T-helper 1 cell (primary cell): Measurements from ENCODE around the gene EFNA5.

ENCODE experiments used
- DNase-seq, 5 donors: peaks; one replicate each; pipeline ENCODE4 v3.0.0-alpha.2; 2012 to 2020

EFNA5 gene

DNA sequence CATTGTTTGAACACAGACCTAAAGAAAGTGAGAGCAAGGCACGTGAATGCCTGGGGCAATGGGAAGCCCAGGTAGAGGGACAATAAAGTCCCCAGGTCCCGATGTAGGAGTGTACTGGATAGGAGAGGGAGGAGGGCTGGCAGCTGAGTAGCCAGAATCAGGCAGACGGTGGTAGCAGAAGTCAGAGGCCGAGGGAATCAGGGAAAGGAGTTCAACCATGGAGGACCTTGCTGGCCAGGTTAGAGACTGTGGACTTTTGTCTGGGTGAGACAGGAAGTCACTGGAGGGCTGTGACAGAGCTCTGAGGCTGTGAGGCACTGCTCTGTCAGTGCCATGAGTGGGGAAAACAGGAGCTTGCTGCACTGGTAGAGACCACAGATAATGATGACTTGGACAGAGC is 248.2 kb downstream of the EFNA5 start:
- no peak for DNase-seq

DNA sequence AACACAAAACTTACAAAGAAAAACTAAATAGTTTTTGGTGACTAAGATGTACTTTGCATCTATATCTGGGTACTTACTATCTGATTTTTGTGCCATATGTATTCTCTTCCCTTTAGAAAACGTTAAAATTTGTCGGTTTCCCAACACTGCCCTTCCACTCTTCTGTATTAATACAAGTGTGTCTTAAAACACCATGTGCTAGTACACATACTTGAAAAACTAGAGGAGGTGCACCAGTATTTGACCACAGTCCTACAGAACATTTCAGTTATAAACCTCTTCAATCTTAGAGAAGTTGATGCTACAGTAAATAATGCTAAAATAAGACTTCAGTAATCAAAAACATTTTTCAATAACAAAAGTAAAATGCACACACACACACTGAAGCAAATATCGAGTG is 251.2 kb downstream of the EFNA5 start:
- no peak for DNase-seq

DNA sequence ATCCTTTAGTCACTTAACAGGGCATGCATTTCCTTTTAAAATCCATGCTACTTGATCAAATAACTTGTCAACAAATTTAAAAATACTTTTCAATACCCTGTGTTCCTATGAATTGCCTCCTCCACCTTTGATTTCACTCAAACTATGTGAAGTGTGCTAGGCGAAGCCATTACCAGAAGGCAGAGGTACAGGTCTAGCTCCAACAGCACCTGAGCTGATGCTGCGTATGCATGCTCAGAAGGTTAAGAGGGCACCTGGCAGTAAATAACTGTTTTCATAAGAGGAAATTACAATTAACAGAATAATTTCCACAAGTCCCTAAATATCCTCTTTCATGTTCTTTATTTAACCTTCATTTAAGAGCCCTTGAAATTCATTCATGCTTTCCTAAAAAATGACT is 251.8 kb downstream of the EFNA5 start:
- DNase-seq, result no peak

DNA sequence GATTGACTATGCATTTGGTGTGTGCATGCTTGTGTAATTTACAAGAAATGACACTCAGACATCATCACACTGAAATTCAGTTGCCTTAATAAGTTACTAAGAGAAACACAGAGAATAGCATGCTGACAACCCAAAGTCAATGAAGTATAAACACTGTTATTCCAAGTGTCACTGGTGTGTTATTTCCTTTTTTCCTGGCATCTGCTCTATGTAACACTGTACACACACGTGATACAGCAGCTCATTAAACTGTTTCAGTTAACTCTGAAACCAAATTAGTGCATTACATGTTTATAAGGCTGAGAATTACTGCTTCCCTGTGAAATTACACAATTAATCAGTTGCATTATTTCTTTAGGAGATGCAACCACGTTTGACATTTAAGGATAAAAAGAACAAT is 252.7 kb downstream of the EFNA5 start:
- no peak for DNase-seq

DNA sequence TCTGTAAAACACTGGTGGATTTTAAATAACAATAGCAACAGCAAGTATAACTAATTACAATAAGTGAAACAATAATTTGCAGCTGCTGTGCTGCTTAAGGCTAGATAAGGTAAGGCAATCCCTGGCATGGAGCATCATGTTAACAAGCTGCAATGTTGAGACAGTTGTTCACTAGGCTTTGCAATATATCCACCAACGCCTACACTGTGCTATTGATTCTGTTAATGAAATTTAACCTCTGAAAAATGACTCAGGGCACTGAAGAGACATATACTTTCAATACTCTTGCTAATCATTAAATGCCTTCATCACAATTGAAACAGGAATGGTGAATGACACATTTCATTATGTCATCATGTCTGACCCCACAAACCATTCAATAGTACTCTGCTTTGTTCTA is 255.0 kb downstream of the EFNA5 start:
- DNase-seq, result no peak

DNA sequence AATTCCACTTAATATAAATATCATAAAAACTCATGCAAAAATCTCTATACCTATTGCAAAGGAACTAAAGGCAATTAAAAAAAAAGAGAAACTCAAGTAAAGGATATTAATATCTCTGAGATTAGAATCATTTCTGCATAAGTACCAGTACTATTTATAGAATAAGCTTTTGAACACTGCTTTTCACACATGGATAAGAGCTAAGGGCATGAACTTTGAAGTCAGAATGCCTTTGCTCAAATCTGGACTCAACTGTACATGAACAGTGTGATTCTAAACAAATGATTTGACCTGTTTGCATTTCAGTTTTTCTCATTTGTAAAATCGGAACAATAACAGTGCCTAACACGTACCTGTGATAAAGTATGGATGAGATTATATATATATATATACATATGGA is 255.9 kb downstream of the EFNA5 start:
- no peak for DNase-seq

DNA sequence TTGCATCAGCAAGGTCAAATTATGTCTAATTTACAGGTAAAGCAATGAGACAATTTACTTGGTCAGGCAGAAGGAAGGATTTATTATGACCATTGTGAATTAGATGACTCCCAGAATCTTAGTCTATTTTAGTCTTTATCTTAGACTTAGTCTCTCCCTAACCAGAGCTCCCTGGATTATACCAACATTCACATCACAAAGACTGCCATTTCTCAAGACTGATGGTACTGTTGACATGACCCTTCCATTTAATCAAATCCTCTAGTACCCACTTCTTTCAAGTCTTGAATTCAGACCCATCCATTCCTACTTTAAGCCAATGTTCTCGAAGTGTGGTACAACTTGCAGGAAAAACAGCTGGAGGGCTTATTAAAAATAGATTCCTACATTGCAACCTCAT is 257.0 kb downstream of the EFNA5 start:
- DNase-seq, result no peak

DNA sequence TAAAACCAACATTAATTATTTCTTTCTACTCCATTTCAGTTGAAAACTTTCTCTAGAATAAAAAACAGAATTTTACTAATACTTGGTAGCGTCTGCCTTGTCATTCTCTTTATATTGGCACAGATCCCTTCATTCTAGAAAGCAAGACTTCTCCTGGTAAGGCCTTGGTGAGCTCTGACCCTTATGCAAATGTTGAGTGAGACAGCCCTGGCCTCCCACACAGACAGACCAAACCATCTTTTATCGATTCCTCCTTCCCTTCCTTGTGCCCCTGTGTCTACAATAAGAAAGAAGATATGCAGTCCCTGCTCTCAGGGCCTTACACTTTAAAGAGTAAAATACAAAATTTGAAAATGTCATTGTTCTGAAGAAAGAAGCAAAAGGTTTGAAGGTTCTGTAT is 262.2 kb downstream of the EFNA5 start:
- DNase-seq, result no peak

DNA sequence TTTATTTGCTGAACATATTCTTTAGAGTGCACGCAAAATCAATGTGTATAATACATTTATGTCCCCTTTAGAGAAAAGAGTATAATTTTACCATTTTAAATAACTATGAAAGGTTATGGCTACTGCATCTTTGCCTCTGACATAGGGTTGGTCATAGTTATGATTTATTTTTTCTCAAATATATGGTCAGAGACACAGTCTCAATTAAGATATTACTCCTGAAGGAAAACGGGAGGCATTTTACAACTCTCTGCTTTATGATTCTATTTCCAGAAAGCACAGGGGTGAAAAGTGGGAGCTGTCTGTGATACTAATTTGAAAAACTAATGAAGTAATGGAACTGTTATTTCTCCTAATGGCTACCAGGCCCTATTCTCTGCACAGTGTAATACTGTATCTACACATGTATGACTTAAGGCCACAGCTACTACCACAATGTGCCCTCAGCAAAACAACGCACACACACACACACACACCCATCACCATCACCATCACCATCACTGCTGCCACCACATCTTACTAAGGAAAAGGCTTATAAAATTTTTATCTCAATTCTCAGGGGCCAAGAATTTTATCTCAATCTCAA is 262.9 kb downstream of the EFNA5 start:
- DNase-seq, result no peak

DNA sequence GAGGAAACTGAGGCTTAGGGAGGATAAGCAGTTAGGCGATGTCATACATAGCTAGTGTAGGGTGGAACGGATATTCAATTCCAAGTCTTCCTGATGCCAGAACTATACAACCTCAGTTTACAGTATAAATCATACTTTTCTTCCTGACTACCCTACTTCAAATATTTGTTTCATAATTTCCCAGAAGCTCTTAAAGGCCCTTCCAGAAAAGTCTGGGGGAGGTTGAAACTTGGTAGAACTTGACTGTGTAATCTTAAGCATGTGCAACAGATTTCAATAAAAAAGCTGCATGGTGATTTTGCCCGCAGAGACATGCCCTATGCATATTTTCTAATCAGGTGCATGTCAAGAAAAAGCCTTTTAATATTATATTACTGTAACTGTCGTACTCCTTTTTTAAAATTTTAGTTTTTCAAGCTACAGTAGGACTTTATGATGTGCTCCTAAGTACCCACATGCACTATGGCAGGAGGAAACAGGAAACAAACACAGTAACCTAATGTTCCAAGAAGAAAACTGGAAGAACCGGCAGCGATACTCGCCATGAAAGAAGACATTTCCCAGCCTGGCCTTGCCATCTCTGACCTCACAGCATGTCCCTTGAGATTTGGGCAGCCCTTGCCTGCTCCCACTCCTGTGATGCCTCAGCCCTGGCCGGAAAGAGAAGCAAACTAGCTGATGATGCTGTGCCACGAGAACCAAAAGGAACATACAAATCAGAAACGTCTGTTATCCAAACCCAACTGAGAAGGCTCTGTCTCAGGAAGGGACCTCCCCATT is 266.0 kb downstream of the EFNA5 start:
- DNase-seq, result no peak

DNA sequence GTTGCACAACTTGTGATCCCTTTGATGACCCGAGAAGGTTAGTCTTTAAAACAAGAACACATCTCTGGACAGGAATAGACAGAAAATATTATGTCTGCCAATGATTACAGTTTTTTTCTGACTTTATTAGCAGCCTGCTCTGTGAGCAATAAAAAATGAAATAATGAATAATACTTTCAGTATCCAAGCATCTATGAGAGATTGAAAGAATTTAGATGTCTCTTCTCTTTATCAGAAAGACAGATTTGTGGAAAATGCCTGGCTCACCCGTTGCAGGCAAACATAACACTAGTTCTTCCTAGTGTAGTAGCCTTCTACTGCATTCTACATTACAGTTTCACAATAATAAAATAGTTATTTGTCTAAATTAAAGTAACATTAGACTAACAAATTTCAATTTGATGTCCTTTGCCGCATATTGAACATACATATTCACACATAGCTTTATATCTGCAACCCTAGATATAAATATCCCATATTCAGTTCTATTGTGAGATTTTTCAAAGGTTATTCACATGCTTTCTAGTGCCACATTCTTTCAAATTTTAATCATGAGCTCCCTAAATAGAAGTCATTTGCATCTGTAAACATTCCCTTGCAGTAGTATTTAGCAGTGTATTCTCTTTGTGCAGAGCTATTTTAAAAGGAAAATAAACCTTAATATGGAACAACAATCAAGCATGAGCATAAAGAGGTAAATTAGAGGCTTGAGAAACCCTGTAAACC is 267.3 kb downstream of the EFNA5 start:
- no peak for DNase-seq

DNA sequence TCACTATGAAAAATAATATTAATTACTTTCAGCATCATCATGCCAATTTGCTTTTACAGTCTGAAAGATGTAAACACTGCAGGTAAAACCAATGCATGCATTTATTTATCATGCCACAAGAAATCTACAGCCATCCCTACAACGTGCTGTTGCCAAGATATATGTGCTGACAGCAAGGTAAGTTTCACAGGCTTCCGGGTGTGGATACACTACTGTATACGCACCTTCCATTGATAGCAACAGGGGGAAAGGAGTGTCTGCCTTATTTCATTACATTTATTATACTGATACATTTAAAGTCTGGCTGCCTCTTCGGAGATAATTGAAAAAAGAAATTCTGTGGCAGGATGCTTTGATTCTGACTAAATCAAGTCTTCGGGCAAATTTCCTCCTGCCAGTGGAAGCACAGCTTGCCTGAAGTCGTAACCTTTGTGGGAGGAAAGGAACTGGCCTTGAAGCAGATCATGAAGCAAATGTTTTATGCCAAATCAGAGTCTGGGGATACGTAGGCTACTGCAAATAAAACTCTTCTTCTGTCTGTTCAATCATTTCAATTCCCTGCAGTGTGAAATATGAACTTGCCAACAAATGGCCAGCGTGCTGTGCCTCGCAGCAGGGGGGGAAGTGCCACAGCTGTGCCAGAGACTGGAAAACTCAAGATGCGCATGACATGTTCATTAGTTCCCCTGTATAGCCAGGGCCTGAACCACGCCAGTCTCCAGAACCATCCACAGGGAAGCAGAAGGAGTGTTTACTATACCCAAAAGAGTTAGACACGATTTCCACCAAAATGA is 268.1 kb downstream of the EFNA5 start:
- DNase-seq, result no peak

DNA sequence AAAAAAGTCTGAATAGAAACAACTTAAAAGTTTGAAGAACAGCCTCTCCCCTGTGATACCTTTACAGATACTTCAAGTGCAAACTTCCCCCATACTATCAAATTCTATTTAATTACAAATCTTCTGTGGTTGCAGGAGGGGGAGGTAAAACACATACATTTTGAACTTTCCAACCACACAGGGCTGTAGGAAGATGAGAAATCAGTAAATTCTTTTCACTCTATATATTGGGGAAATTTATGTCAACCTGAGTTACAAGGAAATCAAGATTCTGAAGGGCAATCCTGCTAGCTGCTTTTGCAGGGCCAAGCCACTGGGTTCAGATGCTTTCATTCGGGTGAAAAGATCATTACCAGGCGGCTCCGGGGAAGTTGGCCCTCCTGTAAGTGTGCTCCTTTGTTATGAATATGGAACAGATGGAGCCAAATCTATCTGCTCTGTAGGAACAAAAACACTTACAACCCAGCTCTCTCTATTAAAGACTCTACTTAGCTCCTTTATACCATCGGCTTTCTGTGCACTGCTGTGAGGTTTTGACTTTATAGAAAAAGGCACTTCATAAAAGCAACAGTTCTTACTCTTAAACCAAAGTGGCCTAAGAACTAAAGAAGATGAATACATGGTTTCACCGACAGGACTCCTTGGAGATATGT is 269.1 kb downstream of the EFNA5 start:
- no peak for DNase-seq

DNA sequence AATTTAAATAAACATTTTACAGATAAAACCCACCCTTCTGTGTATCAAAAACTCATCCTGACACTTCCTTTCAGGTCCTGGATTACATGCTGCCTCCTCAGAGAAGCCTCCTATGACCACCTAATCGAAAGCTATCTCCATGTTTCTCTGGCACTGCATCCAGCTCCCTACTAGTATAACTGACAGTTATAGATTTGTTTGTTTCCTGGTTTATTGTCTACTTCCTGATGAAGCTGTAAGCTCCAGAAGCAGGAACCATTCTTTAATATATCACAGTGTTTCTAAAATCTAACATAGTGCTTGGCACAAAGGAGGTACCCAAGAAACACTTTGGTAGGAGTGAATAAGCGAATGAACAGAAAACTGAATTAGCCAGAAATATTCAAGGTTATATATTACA is 270.4 kb downstream of the EFNA5 start:
- DNase-seq, result no peak

DNA sequence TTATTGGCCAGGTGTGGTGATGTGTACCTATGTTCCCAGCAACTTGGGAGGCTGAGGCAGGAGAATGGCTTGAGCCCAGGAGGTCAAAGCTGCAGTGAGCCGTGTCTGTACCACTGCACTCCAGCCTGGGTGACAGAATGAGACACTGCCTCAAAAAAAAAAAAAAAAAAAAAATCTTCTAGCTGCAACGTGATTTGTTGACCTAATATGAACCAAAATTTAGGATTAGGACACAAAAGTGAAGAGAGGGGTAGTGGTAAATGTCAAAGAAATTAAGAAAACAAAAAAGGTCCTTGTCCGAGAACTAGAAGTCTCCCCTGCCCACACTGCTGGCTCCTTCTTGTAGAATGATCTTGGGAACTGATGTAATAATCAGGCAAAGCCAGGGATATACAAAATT is 272.0 kb downstream of the EFNA5 start:
- DNase-seq, result no peak

DNA sequence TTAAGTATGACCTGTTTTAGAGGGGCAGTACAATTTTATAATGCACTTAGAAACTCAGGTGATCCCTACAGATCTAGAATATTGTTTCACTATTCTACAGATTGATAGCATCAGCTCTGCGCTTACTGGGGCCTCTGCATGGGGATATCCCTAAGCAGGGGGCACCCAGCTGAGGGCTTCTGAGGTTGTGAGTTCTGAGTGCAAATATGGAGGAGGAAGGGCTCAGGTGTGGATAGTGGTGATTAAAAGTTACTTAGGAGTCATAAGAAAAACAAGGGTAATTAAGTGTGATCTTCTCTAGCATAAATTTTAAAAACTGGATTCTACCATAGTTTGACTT is 274.4 kb downstream of the EFNA5 start:
- DNase-seq, result no peak

DNA sequence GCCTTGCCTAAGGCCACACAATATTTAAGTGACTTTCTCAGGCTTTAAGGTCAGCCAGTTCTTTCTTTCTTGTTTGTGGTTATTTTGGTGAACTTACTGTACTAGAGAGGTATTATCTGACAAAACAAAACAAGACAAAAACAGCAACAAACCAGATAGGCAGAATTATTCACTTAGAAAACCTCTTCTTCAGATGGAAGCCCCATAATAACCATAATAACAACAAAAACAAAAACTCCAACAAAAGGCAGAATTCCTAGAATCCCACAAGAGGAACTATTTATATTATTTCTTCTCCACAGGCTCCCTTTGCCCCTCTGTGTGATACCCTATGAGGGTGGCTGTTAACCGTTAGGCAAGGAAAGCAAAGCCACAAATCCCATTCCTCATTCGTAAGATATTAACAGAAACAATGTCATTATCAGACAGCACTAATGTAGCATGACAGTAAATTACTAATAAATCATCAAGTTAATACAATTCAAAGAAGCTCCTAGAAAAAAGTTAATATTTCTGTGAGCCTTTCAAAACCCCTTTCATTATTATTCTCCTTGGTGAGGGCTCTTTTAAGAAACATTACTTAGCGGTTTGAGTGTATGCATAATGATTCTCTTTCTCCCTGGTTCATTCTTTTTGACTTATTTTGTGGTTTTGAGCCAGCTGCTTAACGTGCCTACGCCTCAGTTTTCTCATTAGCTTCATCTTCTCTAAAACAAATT is 274.9 kb downstream of the EFNA5 start:
- no peak for DNase-seq

DNA sequence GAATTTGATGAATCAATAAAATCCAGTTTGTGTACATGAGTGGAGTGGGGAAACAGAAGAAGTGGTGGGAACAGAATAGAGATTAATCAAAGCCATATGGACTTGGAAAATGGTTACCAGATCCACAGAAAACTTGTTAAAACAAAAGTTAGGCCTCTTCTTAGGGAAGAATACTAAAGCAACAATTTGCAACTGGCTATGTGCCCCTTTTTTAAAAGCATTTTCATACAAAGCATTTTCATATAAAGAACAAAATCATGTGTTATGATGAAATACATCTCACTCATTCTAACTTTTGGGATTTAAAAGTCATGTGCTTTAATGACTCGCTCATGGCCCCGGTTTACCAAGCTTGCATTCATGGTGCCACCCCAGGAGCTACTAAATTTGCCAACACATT is 276.9 kb downstream of the EFNA5 start:
- DNase-seq, result no peak

DNA sequence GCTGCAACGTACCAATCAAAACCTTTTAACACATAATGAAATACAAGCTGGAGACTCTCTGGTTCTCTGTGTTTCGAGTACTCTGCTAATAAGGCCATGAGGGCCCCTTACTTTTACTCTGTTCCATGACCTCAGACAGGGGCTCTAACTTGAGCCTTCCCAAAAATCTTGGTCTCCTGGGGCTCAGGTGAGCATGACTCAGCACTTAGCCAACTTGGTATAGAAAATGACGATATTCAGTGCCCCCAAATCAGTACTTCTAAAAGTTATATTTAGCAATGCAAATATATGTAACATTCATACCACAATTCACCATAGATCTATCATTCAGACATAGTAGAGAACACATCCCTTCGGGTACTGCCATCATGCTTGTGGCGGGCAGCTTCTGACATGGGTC is 278.9 kb downstream of the EFNA5 start:
- DNase-seq, result no peak

DNA sequence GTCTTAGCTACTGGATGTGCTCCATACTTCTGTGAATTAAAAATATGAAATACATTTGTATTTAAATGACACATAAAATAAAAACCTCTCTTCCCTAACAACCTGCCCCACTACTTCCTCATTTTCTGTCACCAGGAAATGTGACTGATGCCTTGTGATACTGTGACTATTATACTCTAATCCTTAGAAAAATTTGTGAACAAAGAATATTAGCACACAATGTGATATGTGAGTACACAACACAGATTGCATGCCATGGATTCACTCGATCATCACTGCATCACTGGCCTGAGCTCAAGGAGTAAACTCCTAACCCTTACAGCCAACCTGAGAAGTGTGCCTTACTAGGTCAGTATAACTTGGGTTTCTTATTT is 281.0 kb downstream of the EFNA5 start:
- no peak for DNase-seq

DNA sequence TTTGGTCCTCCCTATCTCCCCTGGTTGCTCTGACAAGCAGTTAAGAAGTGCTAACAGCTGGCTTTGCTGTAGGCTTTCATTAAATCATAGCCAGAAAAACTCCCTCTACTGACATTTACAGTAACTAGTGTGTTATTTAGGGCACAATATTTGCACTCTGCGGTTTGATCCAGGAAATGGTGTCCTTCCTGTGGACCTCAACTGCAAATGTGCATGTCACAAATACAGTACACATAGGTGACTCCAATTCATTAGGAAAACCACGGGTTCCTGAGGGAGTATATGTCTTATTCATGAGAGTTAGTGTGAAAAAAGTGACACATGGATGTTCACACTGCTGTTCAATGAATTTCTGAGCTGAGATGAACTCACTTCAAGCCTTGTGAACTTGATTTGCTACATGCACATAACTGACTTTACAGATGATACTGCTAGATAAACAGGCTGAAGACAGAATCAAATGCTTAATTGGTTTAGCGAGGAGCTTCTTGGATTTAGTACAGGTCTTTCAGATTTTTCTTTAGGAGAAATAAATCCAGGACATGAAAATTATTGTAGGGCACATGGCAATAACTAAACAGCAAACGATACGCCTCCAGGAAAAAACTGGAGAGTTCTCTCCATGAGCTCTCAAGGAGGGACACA is 281.5 kb downstream of the EFNA5 start:
- peak in 1 of 5 donors; percentile 44 for DNase-seq
